Measurements from ENCODE around the gene PRELID1.

PRELID1 gene

DNA sequence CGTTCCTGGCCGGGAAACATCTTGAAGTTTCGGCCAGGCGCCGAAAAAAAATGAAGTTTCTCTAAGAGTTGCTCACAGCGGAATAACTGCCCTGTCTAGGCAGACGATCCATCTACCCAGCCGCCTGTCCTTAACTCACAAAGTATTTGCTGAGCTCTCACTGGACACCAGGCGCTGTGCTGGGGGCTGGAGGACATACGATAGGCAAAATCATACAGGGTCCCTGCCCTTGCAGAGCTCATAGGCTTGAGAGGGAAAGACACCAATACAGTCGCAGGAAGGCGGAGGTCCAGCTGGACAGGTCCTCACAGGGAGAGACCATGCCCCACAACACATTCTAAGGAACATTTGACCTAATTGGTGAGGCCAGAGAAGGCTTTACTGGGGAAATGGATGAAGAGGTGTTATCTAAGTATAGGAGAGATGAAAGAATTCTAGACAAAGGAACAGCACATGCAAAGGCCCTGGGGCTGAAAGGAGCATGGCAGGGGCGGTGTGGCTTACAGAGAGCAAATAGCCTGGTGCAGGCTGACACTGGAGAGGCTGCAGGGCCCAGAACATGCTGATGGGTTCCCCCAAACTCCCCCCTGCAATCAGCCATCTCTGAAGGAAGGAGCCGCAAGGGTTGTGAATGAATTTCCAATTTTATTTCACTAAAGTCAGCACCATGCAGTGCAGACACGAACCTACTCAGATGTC, 10.1 kb downstream of the PRELID1 start:
- no peak for DNase-seq (ENCODE audit: low read depth in 2 of 3, low spot score in 2 of 3)

DNA sequence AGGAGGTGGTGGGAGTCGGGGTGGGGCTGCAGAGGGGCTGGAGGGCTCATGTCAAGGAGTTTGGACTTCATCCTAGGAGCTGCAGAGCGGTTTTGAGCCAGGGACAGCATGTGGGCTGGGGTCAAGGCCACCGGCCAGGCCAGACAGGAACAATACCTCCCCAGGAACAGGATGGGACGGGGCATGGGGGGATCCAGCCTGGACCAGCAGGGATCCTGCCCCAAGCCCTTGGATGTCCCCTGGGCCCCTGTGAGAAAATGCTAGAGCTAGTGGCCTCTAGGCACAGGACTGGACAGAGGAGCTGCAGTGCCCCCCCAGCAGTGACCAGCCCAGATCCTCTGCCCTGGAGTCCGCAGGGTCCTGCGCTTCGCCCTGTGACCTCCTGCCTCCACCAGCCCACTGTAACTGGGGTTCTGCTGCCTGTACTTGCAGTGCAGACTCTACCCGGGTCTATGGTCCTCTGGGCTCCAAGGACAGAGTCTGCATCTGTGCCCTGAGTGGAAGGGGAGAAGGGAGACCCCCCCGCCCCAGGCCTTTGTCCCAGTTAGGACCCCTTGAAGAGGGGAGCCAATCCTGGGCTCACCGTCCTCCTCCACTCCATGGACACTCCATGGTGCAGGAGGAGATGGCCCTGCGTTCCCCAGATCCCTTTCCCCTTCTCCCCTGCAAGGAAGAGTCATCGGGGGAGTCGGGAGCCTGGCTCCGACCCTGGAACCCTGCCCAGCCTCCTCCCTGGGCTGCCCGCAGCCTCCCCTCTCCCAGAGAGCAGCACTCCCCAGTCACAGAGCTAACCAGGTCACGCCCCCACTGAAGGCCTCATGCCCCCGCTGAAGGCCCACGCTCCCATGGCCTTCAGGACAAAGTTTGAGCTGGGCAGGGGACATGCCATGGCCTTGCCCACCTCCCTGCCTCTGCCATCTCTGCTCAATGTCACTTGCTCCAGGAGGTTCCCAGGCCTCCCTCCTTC, 11.1 kb downstream of the PRELID1 start:
- DNase-seq (ENCODE audit: low read depth in 2 of 3, low spot score in 2 of 3): no peak

DNA sequence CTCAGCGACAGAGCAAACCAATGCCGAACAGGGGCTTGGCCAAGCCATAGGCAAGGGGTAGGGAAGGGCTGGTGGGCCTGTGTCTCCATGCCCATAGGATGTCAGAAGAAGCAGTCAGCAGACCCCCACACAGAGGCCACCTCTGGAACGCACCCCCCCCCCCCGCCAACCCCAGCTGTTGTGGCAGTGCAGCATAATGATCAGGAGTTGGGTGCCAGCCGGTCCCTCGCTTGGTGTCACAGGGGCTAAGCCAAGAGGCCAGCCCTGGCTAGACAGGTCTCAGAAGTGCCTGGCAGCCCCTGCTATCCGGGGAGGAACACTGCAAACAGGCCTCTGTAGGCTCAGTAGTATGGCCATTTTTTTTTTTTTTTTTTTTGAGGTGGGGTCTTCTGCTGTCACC, 11.8 kb downstream of the PRELID1 start:
- DNase-seq (ENCODE audit: low read depth in 2 of 3, low spot score in 2 of 3): no peak

DNA sequence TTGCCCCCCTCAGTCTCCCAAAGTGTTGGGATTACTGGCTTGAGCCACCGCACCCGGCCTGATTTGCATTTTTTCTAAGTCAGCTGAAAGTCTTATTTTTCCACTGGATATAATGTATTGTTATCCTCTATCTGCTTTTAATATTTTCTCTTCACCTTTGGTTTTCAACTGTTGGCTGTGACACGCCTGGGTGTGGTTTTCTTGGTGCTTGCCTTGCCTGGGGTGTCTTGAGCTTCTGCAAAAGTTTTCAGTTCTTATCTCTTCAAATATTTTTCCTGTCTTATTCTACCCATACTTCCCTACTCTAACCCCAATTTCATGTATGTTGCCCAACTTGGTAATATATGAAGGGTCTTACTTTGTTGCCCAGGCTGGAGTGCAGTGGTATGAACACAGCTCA, 12.4 kb downstream of the PRELID1 start:
- DNase-seq (ENCODE audit: low read depth in 2 of 3, low spot score in 2 of 3): no peak

DNA sequence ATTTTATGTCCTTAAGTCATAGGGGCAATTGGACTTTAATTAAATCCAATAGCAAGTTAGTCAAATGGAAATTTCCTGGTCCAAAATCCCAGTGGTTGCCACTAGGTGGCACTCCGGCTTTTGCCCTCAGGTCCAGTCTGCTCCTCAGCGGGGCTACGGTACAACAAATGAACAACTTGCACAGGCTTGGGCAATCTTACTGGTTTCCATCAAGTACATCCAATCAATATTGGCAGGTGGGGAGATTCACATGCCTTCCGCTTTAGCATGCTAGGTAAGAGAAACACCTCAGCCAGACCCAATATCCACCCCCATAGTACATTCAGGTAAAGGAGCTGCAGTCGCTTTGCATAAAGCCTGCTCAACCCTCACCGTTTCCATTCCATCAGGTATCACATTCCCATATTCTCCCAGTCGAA, 14.4 kb downstream of the PRELID1 start:
- DNase-seq (ENCODE audit: low read depth in 2 of 3, low spot score in 2 of 3): no peak

DNA sequence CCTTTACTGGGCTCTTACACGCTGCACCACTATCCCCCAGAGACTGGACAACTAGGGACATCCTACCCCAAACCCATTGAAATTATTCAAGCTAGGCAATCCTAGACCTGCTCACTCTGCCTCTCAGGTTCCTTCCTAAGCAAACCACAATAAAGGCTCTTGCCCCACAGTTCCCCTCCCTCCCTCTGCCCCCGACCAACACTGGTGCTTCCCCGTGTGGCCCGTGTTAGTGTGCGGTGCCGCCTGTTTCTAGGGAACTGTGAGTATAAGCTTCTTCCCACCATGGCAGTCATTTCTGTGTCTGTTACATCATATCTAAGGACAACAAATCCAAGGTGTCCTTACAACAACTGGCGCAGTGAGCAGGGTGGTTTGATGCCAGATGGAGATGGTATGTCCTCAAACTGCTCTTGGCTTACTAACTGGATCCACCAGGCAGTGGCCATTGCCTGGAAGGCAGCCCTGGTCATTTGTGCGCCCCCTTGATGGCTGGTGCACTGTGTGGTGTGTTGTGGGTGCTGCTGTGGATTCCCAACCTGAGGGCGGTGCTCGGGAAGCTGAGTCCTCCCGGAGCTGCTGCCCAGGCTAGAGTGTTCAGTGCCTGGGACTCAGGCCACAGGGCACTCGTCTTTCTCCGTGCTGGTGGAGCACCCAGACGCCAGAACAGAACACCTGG, 16.5 kb downstream of the PRELID1 start:
- DNase-seq (ENCODE audit: low read depth in 2 of 3, low spot score in 2 of 3): no peak

DNA sequence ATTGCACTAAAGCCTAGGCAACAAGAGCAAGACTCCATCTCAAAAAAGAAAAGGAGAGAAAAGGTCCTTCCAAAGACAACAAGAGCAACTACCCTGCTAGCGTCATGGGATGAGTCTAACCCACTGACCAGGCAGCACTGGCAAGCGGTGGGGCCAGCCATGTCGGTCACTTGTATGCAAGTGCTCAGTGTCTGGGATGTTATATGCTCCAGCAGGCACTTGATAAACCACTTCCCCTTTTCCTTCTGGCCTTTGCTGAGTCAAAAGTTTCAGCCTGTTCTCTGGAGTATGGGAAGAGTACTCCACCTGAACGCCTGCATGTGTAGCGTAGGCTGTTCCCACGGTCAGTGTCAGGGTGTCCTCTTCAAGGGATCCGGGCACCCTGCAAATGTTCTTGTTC, 17.3 kb downstream of the PRELID1 start:
- DNase-seq (ENCODE audit: low read depth in 2 of 3, low spot score in 2 of 3): no peak

DNA sequence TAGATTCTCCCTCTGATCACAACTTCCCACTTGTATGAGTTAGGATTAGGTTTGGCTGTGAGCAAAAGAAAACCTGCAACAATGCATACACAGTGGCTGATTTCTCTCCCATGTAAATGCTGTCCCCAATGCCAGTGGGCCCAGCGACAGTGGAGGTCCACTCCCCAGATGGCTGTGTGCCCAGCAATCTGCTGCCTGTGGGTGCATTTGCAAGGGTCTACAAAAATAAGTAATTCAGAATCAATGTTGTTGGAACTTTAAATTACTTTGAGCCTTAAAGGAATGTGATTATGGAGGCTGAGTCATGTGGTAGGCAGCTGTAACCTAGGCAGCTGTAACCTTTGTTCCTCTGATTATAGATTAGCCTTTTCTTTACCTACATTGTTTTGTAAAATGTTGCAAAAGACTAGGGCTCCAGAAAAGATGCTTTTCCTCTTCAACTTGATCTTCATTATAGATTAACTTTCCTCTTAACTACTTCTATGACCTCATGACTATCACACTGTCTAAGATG, 22.3 kb downstream of the PRELID1 start:
- DNase-seq (ENCODE audit: low read depth in 2 of 3, low spot score in 2 of 3): no peak

DNA sequence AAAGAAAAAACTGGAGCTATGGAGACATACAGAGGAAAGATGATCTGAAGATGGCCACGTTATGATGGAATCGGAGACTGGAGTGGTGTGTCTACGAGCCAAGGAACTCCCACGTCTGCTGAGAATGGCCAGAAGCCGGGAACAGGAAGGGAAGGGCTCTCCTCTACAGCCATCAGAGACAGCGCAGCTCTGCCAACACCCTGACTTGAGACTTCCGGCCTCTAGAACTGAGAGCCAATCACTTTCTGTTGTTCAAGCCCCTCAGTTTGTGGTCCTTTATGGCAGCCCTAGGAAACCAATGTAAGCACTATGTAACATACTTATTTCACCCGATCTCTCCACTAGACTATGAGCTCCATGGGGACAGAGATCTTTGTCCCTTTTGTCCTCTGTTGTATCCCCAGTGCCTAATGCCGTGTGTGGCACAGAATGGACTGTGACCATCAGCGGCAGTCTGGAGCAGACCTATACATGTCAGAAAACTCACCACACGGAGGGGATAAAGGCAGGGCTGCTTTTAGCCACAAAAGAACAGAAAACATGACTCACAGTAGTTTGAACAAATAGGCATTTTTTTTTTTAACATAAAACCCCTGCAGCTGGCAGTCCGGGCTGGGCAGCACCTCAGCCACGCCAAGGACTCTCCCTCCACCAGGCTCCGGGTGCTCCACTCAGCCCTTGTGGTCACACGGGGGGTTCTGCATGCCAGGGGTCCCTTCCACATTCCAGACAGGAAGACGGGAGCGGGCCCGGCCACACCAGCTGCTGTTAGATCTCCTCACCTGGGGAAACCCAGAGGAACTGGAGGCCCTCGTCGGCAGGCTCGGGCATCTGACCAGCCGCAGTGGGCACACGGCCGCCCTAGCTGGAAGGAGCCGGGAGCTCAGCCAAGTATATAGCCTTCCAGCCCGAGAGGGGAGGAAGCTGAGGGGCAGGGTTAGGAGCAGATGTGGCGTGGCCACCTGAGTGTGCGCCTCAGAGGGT, 24.2 kb downstream of the PRELID1 start:
- no peak for DNase-seq (ENCODE audit: low read depth in 2 of 3, low spot score in 2 of 3)

DNA sequence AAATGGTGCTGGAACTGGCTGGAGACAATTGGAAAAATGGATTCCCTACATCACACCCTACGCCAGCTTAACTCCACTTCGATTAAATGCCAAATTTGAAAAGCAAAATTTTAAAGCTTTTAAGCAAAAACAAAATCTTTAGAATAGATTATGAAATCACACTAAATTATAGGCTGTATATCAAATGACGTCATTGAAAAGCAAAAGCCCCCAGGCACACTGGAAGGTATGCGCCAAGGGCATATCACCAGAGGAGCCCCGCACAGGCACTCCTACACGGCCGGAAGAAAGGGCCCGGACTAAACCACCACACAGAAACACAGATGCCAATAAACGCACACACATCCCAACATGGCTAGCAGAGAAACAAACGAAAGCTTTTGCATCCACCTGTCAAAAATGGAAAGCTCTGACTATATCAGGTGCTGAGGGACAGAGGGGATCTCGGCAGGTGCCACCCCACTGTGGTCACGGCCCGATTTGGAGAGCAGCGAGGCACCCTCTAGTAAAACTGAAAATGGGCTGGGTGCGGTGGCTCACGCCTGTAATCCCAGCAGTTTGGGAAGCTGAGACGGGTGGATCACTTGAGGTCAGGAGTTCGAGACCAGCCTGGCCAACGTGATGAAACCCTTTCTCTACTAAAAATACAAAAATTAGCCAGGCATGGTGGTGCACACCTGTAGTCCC, 25.1 kb downstream of the PRELID1 start:
- no peak for DNase-seq (ENCODE audit: low read depth in 2 of 3, low spot score in 2 of 3)

DNA sequence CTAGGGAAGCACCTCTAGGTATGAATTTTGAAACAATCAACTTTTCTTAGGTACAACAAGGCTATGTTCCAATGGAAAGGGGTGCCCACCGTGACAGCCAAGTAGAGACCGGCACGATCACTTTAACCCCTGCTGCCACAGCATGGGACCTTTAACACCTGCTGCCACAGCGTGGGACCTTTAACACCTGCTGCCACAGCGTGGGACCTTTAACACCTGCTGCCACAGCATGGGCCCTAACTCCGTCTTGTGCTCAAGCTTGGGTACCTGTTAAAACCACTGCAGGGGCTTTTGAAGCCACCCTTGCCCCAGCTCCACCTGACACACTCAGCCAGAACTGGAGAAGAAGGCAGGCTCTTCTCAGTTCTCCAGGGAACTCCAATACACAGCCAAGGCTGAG, 26.3 kb downstream of the PRELID1 start:
- DNase-seq (ENCODE audit: low read depth in 2 of 3, low spot score in 2 of 3): no peak

DNA sequence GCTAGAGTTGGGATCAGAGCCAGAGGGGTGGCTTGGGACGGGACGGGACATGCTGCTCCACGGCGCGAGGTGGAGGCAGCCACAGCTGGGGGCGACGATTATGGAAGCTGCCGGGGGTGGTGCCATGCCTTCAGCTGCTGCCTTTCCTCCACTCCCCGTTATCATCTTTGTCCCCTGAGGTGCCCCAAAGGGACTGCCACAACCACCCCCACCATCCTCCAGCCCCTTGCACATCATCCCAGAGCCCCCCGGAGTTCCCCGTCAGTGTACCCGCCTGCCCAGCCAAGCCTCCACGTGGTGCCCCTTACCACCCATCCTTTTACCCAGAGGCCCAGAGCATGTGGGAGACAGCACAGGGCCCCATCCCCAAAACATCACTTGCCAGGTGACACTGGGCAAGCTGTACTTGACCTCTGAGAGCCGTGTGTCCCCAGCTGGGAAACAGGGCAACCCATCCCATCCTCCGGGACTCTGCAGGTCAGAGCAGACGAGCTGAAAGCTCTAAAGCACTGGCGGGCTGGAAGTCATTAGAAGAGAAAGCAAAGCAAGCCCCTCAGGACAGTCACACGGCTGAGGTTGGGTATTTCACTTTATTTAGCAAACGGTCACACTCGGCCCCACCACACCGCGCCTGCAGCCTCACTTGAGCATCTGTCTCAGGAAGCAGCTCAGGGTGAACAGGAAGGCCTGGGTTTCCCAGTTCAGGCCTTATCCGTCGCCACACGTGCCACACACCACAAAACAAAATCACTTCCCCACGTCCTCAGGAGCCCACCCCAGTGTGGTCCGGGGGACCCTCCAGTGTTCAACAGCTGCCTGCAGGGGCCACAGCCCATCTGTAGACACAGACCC, 27.6 kb downstream of the PRELID1 start:
- no peak for DNase-seq (ENCODE audit: low read depth in 2 of 3, low spot score in 2 of 3)

DNA sequence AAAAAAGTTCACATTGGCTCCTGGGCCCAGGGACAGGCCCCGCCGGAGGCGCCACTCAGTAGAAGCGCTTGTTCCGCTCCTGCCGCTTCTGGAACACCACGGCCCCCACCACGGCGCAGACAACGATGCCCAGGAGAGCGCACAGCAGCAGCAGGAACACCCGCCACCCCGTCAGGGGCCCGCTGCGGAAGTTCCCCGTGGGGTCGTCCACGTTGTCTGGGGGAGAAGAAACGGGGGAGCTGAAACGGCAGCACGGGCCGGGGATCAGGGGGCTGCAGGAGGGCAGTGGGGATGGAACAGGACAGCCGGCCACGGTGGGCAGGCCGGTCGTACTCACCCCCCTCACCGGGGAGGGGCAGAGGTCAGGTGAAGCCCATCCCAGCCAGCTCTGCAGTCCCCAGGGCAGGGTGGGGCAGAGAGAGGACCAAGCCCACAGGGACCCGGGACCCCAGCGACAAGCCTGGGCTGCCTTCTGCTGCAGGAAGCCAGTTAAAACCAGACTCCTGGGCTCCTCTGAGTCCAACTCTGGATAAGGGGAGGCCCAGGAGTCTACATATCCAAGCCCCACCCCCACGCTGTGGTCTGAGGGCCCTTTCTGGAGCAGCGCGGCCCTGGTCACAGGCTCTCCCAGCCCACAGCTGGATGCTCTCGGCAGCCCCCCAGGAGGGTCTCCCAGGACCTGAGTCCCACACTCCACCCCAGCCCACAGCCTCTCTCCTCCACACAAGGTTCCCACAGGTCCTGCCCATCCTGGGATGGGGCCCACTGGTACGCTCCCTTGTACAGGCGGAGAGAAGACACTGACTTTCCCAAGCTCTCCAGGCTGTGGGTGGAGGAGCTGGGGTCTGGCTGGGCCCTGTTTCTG, 28.7 kb downstream of the PRELID1 start:
- no peak for DNase-seq (ENCODE audit: low read depth in 2 of 3, low spot score in 2 of 3)

DNA sequence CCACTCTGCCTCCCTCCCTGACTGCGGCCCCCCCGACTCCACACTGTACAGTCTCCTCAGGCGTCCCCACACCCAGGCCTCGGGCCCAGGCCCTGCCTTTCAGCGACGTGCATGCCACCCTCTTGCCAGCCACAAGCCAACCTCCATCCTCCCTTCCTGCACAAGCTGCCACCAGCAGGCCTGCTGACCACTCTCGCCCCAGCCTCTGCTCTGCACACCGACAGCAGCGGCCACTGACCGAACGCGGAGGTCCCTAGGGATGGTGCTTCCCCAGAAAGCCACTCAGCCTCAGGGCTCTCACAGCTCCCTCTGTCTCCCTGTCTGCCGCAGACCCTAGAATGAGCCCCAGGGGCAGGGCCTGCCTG, 29.3 kb downstream of the PRELID1 start:
- no peak for DNase-seq (ENCODE audit: low read depth in 2 of 3, low spot score in 2 of 3)

DNA sequence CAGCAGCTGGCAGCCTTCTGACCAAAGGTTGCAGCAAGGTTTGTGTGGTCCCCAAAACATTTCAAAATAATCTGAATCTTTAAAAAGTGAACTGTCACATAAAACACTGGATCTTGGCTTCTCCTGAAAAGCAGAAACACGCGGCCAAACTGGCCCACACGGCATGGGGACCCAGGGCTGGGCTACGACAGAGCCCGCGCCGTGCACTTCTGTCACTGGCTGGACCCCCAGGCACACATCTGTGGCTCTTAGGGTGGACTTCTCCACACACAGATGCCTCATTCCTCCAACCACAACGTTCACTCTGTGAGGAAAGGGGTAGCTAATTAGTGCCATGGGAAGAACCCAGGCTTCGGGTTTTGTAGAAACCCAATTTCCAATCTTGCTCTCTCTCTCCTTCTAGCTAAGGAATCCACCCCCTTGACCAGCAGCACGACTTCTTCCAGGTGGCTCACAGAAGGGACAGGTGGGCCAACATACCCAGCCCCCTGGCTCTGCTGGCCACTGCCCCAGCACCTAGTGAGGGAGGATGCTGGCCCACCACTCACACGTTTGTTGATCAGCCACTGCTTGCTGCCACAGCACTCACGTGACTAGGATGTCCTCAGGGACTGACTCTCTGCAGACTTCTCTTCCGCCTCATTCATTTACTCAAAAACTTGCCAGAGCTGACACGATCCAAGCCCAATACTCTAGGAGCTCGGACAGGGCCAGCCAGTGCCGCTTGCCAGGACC, 30.0 kb downstream of the PRELID1 start:
- DNase-seq (ENCODE audit: low read depth in 2 of 3, low spot score in 2 of 3): no peak

DNA sequence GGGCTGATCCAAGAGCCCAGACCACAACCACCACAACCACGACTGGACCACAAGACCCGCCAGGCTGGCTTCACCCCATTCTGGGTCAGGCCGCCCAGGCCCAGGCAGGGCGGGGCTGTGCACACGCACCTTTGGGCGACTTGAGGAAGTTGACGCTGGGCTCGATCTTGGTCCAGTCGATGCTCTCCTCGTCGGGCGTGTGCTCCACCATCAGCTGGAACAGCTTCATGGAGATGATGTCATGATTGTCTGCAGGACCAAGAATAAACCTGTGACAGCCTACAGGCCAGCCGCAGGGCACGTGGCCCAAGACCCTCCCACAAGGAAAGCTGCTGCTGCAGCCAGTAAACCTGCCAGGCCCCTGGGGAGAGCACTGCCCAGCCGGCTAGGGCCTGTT, 30.6 kb downstream of the PRELID1 start:
- no peak for DNase-seq (ENCODE audit: low read depth in 2 of 3, low spot score in 2 of 3)

Measured in activated CD8-positive, alpha-beta memory T cell treated with anti-CD3 and anti-CD28 coated beads for 48 hours (primary cell).